DND-41 (cell line): ENCODE measurements around the gene PHB1.
A peak's percentile ranks its signal among the peaks of the same experiment; 100 is the strongest.

Experiments used
- ATAC-seq: fragments of 200-7000 bp; cut with Tn5 transposase; 3 replicates; pipeline ENCODE4 v1.9.1; 2021; ENCODE audit warnings: low read depth; ENCODE audit not compliant: insufficient read depth
- DNase-seq: peaks from one replicate; pipeline ENCODE4 v3.0.0-alpha.2; 2020
- H2AFZ ChIP-seq: 2 replicates; pipeline ENCODE4 v1.6.0; 2012; ENCODE audit warnings: low read depth, low read length
- H3K27ac ChIP-seq: 2 replicates; pipeline ENCODE4 v1.5.1; 2012; ENCODE audit warnings: low read length, inconsistent platforms
- H3K27me3 ChIP-seq: fragments of 200-600 bp; sonication (generic); 2 replicates; pipeline ENCODE4 v1.6.0; 2012; ENCODE audit warnings: low read length, mild to moderate bottlenecking, inconsistent platforms; ENCODE audit not compliant: insufficient read depth, poor library complexity
- H3K36me3 ChIP-seq: 2 replicates; pipeline ENCODE4 v1.5.1; 2012; ENCODE audit warnings: low read length, inconsistent platforms; ENCODE audit not compliant: insufficient read depth
- H3K4me1 ChIP-seq: 2 replicates; pipeline ENCODE4 v1.5.1; 2012; ENCODE audit warnings: mild to moderate bottlenecking, low read length; ENCODE audit not compliant: insufficient read depth
- H3K4me2 ChIP-seq: 2 replicates; pipeline ENCODE4 v1.6.0; 2012; ENCODE audit warnings: mild to moderate bottlenecking, moderate library complexity, low read length, inconsistent platforms; ENCODE audit not compliant: insufficient read depth
- H3K4me3 ChIP-seq, 2 experiments: fragments of 200-600 bp in 1 of 2; shearing (Covaris generic) in 1 of 2; 2 replicates each; pipeline ENCODE4 v1.5.1; 2012 to 2016; ENCODE audit warnings: inconsistent platforms in 2 of 2, low read length in 2 of 2, mild to moderate bottlenecking in 2 of 2, low read depth in 1 of 2, moderate library complexity in 1 of 2
- H3K79me2 ChIP-seq: 2 replicates; pipeline ENCODE4 v1.6.0; 2012; ENCODE audit warnings: low read length, inconsistent platforms; ENCODE audit not compliant: insufficient read depth
- H3K9ac ChIP-seq: 2 replicates; pipeline ENCODE4 v1.6.0; 2012; ENCODE audit warnings: low read depth, mild to moderate bottlenecking, inconsistent platforms, low read length, moderate library complexity
- H3K9me3 ChIP-seq: 2 replicates; pipeline ENCODE4 v1.5.1; 2012; ENCODE audit warnings: low read length, moderate library complexity, mild to moderate bottlenecking, inconsistent platforms; ENCODE audit not compliant: insufficient read depth, severe bottlenecking
- H4K20me1 ChIP-seq: 2 replicates; pipeline ENCODE4 v1.6.0; 2012; ENCODE audit warnings: low read length; ENCODE audit not compliant: insufficient read depth
- CTCF ChIP-seq: IDR thresholded peaks from 2 replicates; pipeline ENCODE4 v1.5.1; 2012; ENCODE audit warnings: borderline replicate concordance, low read length, moderate library complexity, mild to moderate bottlenecking; ENCODE audit not compliant: poor library complexity, severe bottlenecking; ENCODE audit errors: extremely low read depth
- EZH2 ChIP-seq: IDR thresholded peaks from 3 replicates; pipeline ENCODE4 v1.6.1; 2012; ENCODE audit warnings: borderline replicate concordance, low read depth, mild to moderate bottlenecking, moderate library complexity, low read length, inconsistent platforms; ENCODE audit not compliant: severe bottlenecking

The PHB1 gene

GRCh38 chr17:49414271-49414621, 436 bp downstream of the PHB1 start:
- Histone ChIP-seq H3K4me3 (peak overlapping the region; percentile 71 to 80), H3K9me3 (no peaks in the 10 kb centered on the region), H3K79me2 (peaks cover 18% of the 10 kb centered on the region), H3K27ac (peak overlapping the region; percentile 71), H2AFZ (peak overlapping the region; percentile 92), H3K4me2 (peak overlapping the region; percentile 98), H3K9ac (peak overlapping the region; percentile 64), H4K20me1 (no peaks in the 10 kb centered on the region; the same call in 1 of the 2 replicates), H3K4me1 (peaks cover 22% of the 10 kb centered on the region), H3K36me3 (peaks cover 37% of the 10 kb centered on the region), H3K27me3 (no peaks in the 10 kb centered on the region)
- ATAC-seq (no peak), DNase-seq (no peak)
- TF ChIP-seq CTCF = no peak
- TF ChIP-seq EZH2 = no peak

GRCh38 chr17:49409066-49409465, 5.6 kb downstream of the PHB1 start:
- no peak overlapping the region for H3K4me3 ChIP-seq
- H3K27ac ChIP-seq = no peak overlapping the region
- no peak overlapping the region for H3K4me2 ChIP-seq
- H3K4me1 ChIP-seq = peaks cover 12% of the 10 kb centered on the region
- peaks cover 12% of the 10 kb centered on the region for H3K79me2 ChIP-seq
- H3K9ac ChIP-seq = no peak overlapping the region
- no peaks in the 10 kb centered on the region for H3K27me3 ChIP-seq
- no peak for DNase-seq
- no peak for ATAC-seq
- no peak overlapping the region for H2AFZ ChIP-seq
- H4K20me1 ChIP-seq = peaks cover 13% of the 10 kb centered on the region; the same call in 1 of the 2 replicates
- no peaks in the 10 kb centered on the region for H3K9me3 ChIP-seq
- H3K36me3 ChIP-seq = peaks cover 88% of the 10 kb centered on the region
- TF ChIP-seq EZH2 (no peak), CTCF (no peak)

- no peak overlapping the region for H3K4me3 ChIP-seq
- no peaks in the 10 kb centered on the region for H3K9me3 ChIP-seq
- TF ChIP-seq EZH2 = no peak
- peak; percentile 96 for TF ChIP-seq CTCF
- peaks cover 2% of the 10 kb centered on the region; the same call in 1 of the 2 replicates for H3K4me1 ChIP-seq
- H3K9ac ChIP-seq = no peak overlapping the region
- no peak overlapping the region for H3K4me2 ChIP-seq
- peaks cover 95% of the 10 kb centered on the region for H3K36me3 ChIP-seq
- H4K20me1 ChIP-seq = peaks cover 13% of the 10 kb centered on the region; the same call in 1 of the 2 replicates
- H3K27ac ChIP-seq = no peak overlapping the region
- no peak overlapping the region for H2AFZ ChIP-seq
- peaks cover 2% of the 10 kb centered on the region; the same call in 1 of the 2 replicates for H3K79me2 ChIP-seq
- ATAC-seq (peak; percentile 99), DNase-seq (peak; percentile 80)
- H3K27me3 ChIP-seq = no peaks in the 10 kb centered on the region
Measured at GRCh38 chr17:49407981-49408501, 6.6 kb downstream of the PHB1 start.
